Sigmoid colon (tissue), 7 donors: ENCODE measurements around the gene ERG. TPM values are rescaled to one million over a fixed set of nuclear protein-coding genes. Genes with fewer than 3 reads are reported as not detected.

Experiments used
- DNase-seq: peaks from one replicate; pipeline ENCODE4 v3.0.0-alpha.2; 2019
- H3K27ac ChIP-seq, 4 donors: fragments of 200-600 bp; sonication (generic); one replicate each; pipeline ENCODE4 v1.5.1; 2016 to 2019; ENCODE audit warnings: mild to moderate bottlenecking in 1 of 4
- H3K27me3 ChIP-seq, 3 donors: fragments of 200-600 bp; sonication (generic); one replicate each; pipeline ENCODE4 v1.5.1; 2019; ENCODE audit warnings: mild to moderate bottlenecking in 1 of 3
- H3K36me3 ChIP-seq, 4 donors: fragments of 200-600 bp; sonication (generic); one replicate each; pipeline ENCODE4 v1.5.1; 2016 to 2019
- H3K4me1 ChIP-seq, 4 donors: fragments of 200-600 bp; sonication (generic); one replicate each; pipeline ENCODE4 v1.5.1; 2017 to 2019
- H3K4me3 ChIP-seq, 4 donors: fragments of 200-600 bp; sonication (generic); one replicate each; pipeline ENCODE4 v1.5.1; 2017 to 2019; ENCODE audit warnings: mild to moderate bottlenecking in 2 of 4, moderate library complexity in 1 of 4
- H3K9me3 ChIP-seq, 4 donors: fragments of 200-600 bp in 3 of 4; sonication (generic) in 3 of 4; one replicate each; pipeline versions ENCODE4 v1.5.1 to v1.6.1; 2013 to 2019
- CTCF ChIP-seq, 4 experiments: fragments of 450-650 bp in 3 of 4; fragments of 200-600 bp in 1 of 4; IDR thresholded peaks; one replicate each; pipeline ENCODE4 v1.5.1; 2016 to 2019; ENCODE audit warnings: antibody characterized with exemption in 4 of 4, mild to moderate bottlenecking in 3 of 4, moderate library complexity in 2 of 4
- EP300 ChIP-seq, 4 donors: sonication (generic); formaldehyde crosslinking; IDR thresholded peaks; one replicate each; pipeline ENCODE4 v1.6.1; 2017; ENCODE audit warnings: antibody characterized with exemption in 4 of 4
- POLR2A ChIP-seq, 2 donors: fragments of 450-650 bp; IDR thresholded peaks; one replicate each; pipeline ENCODE4 v1.6.1; 2016; ENCODE audit warnings: antibody characterized with exemption in 2 of 2, mild to moderate bottlenecking in 2 of 2, moderate library complexity in 2 of 2
- POLR2AphosphoS5 ChIP-seq, 4 donors: sonication (generic); formaldehyde crosslinking; IDR thresholded peaks; one replicate each; pipeline ENCODE4 v1.6.1; 2017; ENCODE audit warnings: antibody characterized with exemption in 4 of 4
- WGBS, 2 donors: extraction: QIAGEN DNeasy Blood & Tissue Kit; methylation state at CpG; one replicate each; pipeline ENCODE4 v1.1.7; 2013; 5-methylcytosine and 5-hydroxymethylcytosine counted together
- intact Hi-C: fragments of 100-400 bp; cut with DNase I; formaldehyde crosslinking; loops from one replicate; pipeline ENCODE4 v1.15.1; 2023
- polyA plus RNA-seq, 3 donors: library from polyadenylated mRNA; stranded (reverse); fragments of 200-250 nt; gene quantifications; one replicate each; pipeline ENCODE4 v1.2.3, GENCODE V29; 2013
- total RNA-seq, 4 donors: library from RNA; depleted of rRNA; stranded (reverse); fragments of >200 nt; gene quantifications; one replicate each; pipeline ENCODE4 v1.1.0, GENCODE V29; 2016
- donor health status: healthy with polysubstance abuse.
- donor health status: Bipolar disorder and iron deficiency.
- donor health status: healthy.

Gene ERG
- total and polyA plus RNA-seq, 7 donors: 1.8 to 6.4 (median 4.1) TPM

GRCh38 chr21:38468989-38469388 is 29.3 kb downstream of the ERG start:
- Histone ChIP-seq H3K9me3 (no peaks in the 10 kb centered on the region), H3K4me3 (no peak overlapping the region), H3K36me3 (no peaks in the 10 kb centered on the region), H3K27ac (no peak overlapping the region), H3K4me1 (no peaks in the 10 kb centered on the region), H3K27me3 (peaks cover 0 to 9% (median 0%) of the 10 kb centered on the region in 3 donors)
- no peak for DNase-seq
- TF ChIP-seq EP300 (IDR thresholded peaks at IDR 0.05) (no peak), POLR2AphosphoS5 (IDR thresholded peaks at IDR 0.05) (no peak), CTCF (IDR thresholded peaks at IDR 0.05) (no peak), POLR2A (IDR thresholded peaks at IDR 0.05) (no peak)
- 17 to 64% methylated on average over 4 of the region's 4 CpGs for WGBS, 2 donors
- intact Hi-C loops: no loop called here

GRCh38 chr21:38467911-38468310 is 30.4 kb downstream of the ERG start:
- intact Hi-C loops: no loop called here
- 87 to 92% methylated on average over 4 of the region's 4 CpGs for WGBS, 2 donors
- no peak for TF ChIP-seq EP300 (IDR thresholded peaks at IDR 0.05)
- TF ChIP-seq CTCF (IDR thresholded peaks at IDR 0.05): no peak
- TF ChIP-seq POLR2AphosphoS5 (IDR thresholded peaks at IDR 0.05): no peak
- TF ChIP-seq POLR2A (IDR thresholded peaks at IDR 0.05): no peak

GRCh38 chr21:38467374-38467773 is 30.9 kb downstream of the ERG start:
- Histone ChIP-seq H3K27me3 (no peaks in the 10 kb centered on the region), H3K4me1 (no peaks in the 10 kb centered on the region), H3K4me3 (no peak overlapping the region), H3K27ac (no peak overlapping the region), H3K9me3 (no peaks in the 10 kb centered on the region), H3K36me3 (no peaks in the 10 kb centered on the region)
- TF ChIP-seq CTCF (IDR thresholded peaks at IDR 0.05) (no peak), EP300 (IDR thresholded peaks at IDR 0.05) (no peak), POLR2A (IDR thresholded peaks at IDR 0.05) (no peak), POLR2AphosphoS5 (IDR thresholded peaks at IDR 0.05) (no peak)
- DNase-seq: no peak
- intact Hi-C loops: no loop called here
- WGBS, 2 donors: 50 to 86% methylated on average over 4 of the region's 4 CpGs

More at GRCh38 chr21:38467911-38468310, 30.4 kb downstream of the ERG start:
- Histone ChIP-seq H3K4me3 (no peak overlapping the region), H3K4me1 (no peaks in the 10 kb centered on the region), H3K36me3 (no peaks in the 10 kb centered on the region), H3K27me3 (peaks cover 0 to under 1% (median 0%) of the 10 kb centered on the region in 3 donors), H3K27ac (no peak overlapping the region), H3K9me3 (no peaks in the 10 kb centered on the region)
- DNase-seq: no peak

GRCh38 chr21:38460171-38460742 is 38.0 kb downstream of the ERG start:
- no peaks in the 10 kb centered on the region for H3K4me1 ChIP-seq
- no peaks in the 10 kb centered on the region for H3K9me3 ChIP-seq
- no peaks in the 10 kb centered on the region for H3K27me3 ChIP-seq
- DNase-seq: no peak
- peak overlapping the region in 1 of 4 donors; percentile 31 for H3K27ac ChIP-seq
- TF ChIP-seq POLR2AphosphoS5 (IDR thresholded peaks at IDR 0.05) (no peak), EP300 (IDR thresholded peaks at IDR 0.05) (no peak), POLR2A (IDR thresholded peaks at IDR 0.05) (no peak), CTCF (IDR thresholded peaks at IDR 0.05) (no peak)
- WGBS, 2 donors: 87 to 90% methylated on average over 6 of the region's 6 CpGs
- no peaks in the 10 kb centered on the region for H3K36me3 ChIP-seq
- no peak overlapping the region for H3K4me3 ChIP-seq
- intact Hi-C loops: no loop called here

GRCh38 chr21:38459490-38459889 is 38.8 kb downstream of the ERG start:
- Histone ChIP-seq H3K27me3 (no peaks in the 10 kb centered on the region), H3K27ac (no peak overlapping the region), H3K9me3 (no peaks in the 10 kb centered on the region), H3K4me3 (no peak overlapping the region), H3K4me1 (no peaks in the 10 kb centered on the region), H3K36me3 (no peaks in the 10 kb centered on the region)
- DNase-seq: no peak
- 89 to 91% methylated on average over 1 of the region's 1 CpG for WGBS, 2 donors
- TF ChIP-seq POLR2AphosphoS5 (IDR thresholded peaks at IDR 0.05) (no peak), POLR2A (IDR thresholded peaks at IDR 0.05) (no peak), EP300 (IDR thresholded peaks at IDR 0.05) (no peak), CTCF (IDR thresholded peaks at IDR 0.05) (no peak)
- intact Hi-C loops: no loop called here
